Tibial artery (tissue), 4 donors: ENCODE measurements around the gene FNDC11.
"Not testable (repeated sequence)": the region's sequence is repeated elsewhere in the genome, so short reads cannot be mapped to it uniquely, and the experiment has no call there.

Experiments
- DNase-seq, 2 donors: peaks; one replicate each; pipeline ENCODE4 v3.0.0-alpha.2; 2019
- H3K27ac ChIP-seq, 2 donors: fragments of 200-600 bp; sonication (generic) in 1 of 2; 1 replicate in 1 of 2; 2 replicates in 1 of 2; pipeline ENCODE4 v1.5.1; 2018 to 2019; ENCODE audit warnings: mild to moderate bottlenecking in 1 of 2
- H3K27me3 ChIP-seq, 2 donors: fragments of 200-600 bp; sonication (generic) in 1 of 2; one replicate each; pipeline versions ENCODE4 v1.5.1 to v1.6.0; 2016 to 2019
- H3K36me3 ChIP-seq, 3 donors: fragments of 200-600 bp; sonication (generic) in 2 of 3; one replicate each; pipeline ENCODE4 v1.5.1; 2016 to 2019; ENCODE audit warnings: mild to moderate bottlenecking in 2 of 3
- H3K4me1 ChIP-seq, 4 donors: fragments of 200-600 bp; sonication (generic) in 2 of 4; 1 replicate in 3 of 4; 2 replicates in 1 of 4; pipeline ENCODE4 v1.5.1; 2016 to 2019
- H3K4me3 ChIP-seq, 2 donors: fragments of 200-600 bp; sonication (generic) in 1 of 2; 1 replicate in 1 of 2; 2 replicates in 1 of 2; pipeline ENCODE4 v1.5.1; 2018 to 2019; ENCODE audit warnings: mild to moderate bottlenecking in 2 of 2
- H3K9me3 ChIP-seq, 3 donors: fragments of 200-600 bp; sonication (generic) in 1 of 3; one replicate each; pipeline ENCODE4 v1.5.1; 2016 to 2019
- CTCF ChIP-seq, 2 experiments: fragments of 200-600 bp in 1 of 2; fragments of 450-650 bp in 1 of 2; IDR thresholded peaks; one replicate each; pipeline ENCODE4 v1.5.1; 2017 to 2019; ENCODE audit warnings: antibody characterized with exemption in 2 of 2, mild to moderate bottlenecking in 1 of 2, moderate library complexity in 1 of 2
- intact Hi-C: fragments of 100-400 bp; cut with DNase I; formaldehyde crosslinking; loops from one replicate; pipeline ENCODE4 v1.15.0; 2023; ENCODE audit warnings: low total_unique reads

The FNDC11 gene

GRCh38 chr20:63555661-63556381 is 1.9 kb downstream of the FNDC11 start:
- no peak overlapping the region for H3K4me3 ChIP-seq
- peaks cover 0 to 14% (median 9%) of the 10 kb centered on the region in 4 donors for H3K4me1 ChIP-seq
- intact Hi-C loops: no loop called here

GRCh38 chr20:63556873-63557478 is 3.0 kb downstream of the FNDC11 start:
- no peak overlapping the region for H3K27ac ChIP-seq
- no peak for TF ChIP-seq CTCF (IDR thresholded peaks at IDR 0.05)
- peaks cover 0 to 28% of the 10 kb centered on the region in 2 donors for H3K27me3 ChIP-seq
- H3K4me3 ChIP-seq: no peak overlapping the region
- H3K4me1 ChIP-seq: peaks cover 0 to 14% (median 9%) of the 10 kb centered on the region in 4 donors
- no peaks in the 10 kb centered on the region for H3K9me3 ChIP-seq
- no peak for DNase-seq
- intact Hi-C loops: no loop called here
- peaks cover 0 to 36% (median 34%) of the 10 kb centered on the region in 3 donors for H3K36me3 ChIP-seq

More at GRCh38 chr20:63555661-63556381, 1.9 kb downstream of the FNDC11 start:
- no peak for DNase-seq
- Histone ChIP-seq H3K27ac (no peak overlapping the region), H3K9me3 (no peaks in the 10 kb centered on the region), H3K27me3 (peaks cover 0 to 28% of the 10 kb centered on the region in 2 donors), H3K36me3 (peaks cover 0 to 25% (median 23%) of the 10 kb centered on the region in 3 donors)
- no peak for TF ChIP-seq CTCF (IDR thresholded peaks at IDR 0.05)

GRCh38 chr20:63557481-63557891 is 3.5 kb downstream of the FNDC11 start:
- DNase-seq: no peak
- intact Hi-C loops: no loop called here
- Histone ChIP-seq H3K9me3 (no peaks in the 10 kb centered on the region), H3K4me1 (peaks cover 0 to 14% (median 9%) of the 10 kb centered on the region in 4 donors), H3K27ac (no peak overlapping the region), H3K27me3 (peaks cover 0 to 24% of the 10 kb centered on the region in 2 donors), H3K36me3 (peaks cover 2 to 41% (median 40%) of the 10 kb centered on the region in 3 donors), H3K4me3 (no peak overlapping the region)
- TF ChIP-seq CTCF (IDR thresholded peaks at IDR 0.05): no peak

GRCh38 chr20:63558804-63559484 is 5.0 kb downstream of the FNDC11 start:
- DNase-seq: no peak
- H3K9me3 ChIP-seq: no peaks in the 10 kb centered on the region
- peaks cover 10 to 56% (median 54%) of the 10 kb centered on the region in 3 donors for H3K36me3 ChIP-seq
- no peak overlapping the region for H3K27ac ChIP-seq
- TF ChIP-seq CTCF (IDR thresholded peaks at IDR 0.05): no peak
- intact Hi-C loops: no loop called here
- peaks cover 0 to 9% of the 10 kb centered on the region in 2 donors for H3K27me3 ChIP-seq
- H3K4me1 ChIP-seq: peaks cover 0 to 6% (median 3%) of the 10 kb centered on the region in 4 donors
- no peak overlapping the region for H3K4me3 ChIP-seq

GRCh38 chr20:63559485-63560332 is 5.8 kb downstream of the FNDC11 start:
- DNase-seq, H3K27ac ChIP-seq, H3K9me3 ChIP-seq, intact Hi-C loops, H3K27me3 ChIP-seq, H3K4me1 ChIP-seq, H3K4me3 ChIP-seq: not testable (repeated sequence)
- peaks cover 10 to 63% (median 62%) of the 10 kb centered on the region in 3 donors for H3K36me3 ChIP-seq
